SKM-1 (cell line): ENCODE results near the gene ASCL3.
A peak's percentile ranks its signal among the peaks of the same experiment; 100 is the strongest.
"Not testable (repeated sequence)": the region's sequence is repeated elsewhere in the genome, so short reads cannot be mapped to it uniquely, and the experiment has no call there.

Experiments
- DNase-seq: peaks from one replicate; lab custom pipeline; 2025; ENCODE audit not compliant: unreplicated experiment; lab: John Stamatoyannopoulos, UW

ASCL3 gene

DNA sequence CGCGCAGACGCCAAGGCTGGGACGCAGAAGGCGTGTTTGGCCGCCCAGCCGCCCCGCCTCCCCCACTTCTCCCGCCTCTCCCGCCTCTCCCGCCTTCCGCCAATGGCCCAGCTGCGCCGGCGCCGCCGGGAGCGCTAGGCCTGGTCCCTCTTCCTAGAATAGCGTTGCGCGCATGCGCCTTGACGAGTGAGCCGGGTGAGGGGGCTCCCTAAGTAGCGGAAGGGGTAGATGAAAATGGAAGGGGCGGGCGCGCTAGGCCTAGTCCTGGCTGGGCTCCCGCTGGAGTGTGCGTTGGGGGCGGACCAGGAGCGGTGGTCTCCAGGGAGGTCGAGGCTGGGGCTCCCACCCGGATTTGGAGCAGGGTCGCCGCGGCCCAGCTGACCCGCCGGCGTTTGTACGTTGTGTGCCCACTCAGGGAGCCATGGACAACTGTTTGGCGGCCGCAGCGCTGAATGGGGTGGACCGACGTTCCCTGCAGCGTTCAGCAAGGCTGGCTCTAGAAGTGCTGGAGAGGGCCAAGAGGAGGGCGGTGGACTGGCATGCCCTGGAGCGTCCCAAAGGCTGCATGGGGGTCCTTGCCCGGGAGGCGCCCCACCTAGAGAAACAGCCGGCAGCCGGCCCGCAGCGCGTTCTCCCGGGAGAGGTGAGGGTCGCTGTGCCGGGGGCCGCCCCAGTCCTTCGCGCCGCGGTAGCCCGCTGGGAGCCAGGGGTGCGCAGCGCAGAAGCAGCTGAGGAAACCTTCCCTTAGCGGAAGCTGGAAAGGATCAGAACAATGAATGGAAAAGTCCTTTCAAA, 31.6 kb downstream of the ASCL3 start, which contains the start of gene AKIP1:
Gene AKIP1 (plus strand): TSS at position 161 of the 795 bp plus-strand sequence. CDS start 261 bp downstream, at position 422.
- peak; percentile 71 for DNase-seq

DNA sequence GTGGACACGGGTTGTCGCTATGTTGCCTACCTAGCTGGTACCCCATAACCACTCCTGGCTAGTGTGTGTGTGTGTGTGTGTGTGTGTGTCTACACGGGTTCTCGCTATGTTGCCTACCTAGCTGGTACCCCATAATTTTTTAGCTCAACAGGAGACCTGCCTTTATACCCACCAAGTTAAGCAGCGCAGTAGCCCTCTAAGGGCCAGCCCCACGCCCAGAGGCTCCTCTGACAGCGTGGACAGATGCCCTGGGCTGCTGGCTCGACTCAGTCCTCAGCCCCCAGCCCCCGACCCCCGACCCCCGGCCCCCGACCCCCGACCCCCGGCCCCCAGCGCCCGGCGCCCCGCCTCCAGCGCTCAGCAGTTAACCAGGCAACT, 32.2 kb downstream of the ASCL3 start:
- no peak for DNase-seq

DNA sequence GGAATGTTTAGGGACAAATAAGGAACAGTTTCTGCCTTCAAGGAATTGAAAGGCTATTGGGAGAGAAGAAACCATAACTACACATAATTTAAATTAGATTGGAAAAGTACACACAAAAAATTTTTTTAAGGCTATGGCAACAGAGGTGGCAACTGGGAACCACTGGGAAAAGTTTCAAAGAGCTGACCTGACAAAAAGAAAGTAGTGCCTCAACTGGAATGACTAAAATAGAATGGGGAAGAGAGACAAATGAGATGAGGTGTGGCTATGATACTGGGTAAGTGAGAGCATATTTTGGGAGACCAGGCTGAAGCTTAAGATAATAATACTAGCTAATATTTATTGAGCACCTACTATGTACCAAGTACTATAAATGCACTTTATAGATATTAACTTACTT, 34.7 kb downstream of the ASCL3 start:
- no peak for DNase-seq

DNA sequence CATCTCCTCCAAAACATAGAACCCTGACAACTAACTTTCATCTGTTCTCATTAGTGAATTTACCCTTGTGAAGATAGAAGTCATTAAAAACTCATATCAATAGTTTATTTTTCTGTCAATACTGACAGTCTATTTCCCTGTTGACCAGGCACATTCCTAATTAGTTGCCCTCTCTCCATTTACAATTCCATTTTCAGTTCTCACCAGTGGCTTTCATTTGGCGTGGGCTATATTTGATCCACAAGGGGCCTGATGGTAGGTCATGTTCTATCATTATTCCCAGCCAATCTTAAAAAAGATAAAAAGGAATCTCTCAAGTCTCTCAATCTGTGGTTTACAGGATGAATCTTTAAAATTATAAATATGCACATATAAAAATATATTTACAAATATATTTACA, 35.7 kb downstream of the ASCL3 start:
- no peak for DNase-seq

DNA sequence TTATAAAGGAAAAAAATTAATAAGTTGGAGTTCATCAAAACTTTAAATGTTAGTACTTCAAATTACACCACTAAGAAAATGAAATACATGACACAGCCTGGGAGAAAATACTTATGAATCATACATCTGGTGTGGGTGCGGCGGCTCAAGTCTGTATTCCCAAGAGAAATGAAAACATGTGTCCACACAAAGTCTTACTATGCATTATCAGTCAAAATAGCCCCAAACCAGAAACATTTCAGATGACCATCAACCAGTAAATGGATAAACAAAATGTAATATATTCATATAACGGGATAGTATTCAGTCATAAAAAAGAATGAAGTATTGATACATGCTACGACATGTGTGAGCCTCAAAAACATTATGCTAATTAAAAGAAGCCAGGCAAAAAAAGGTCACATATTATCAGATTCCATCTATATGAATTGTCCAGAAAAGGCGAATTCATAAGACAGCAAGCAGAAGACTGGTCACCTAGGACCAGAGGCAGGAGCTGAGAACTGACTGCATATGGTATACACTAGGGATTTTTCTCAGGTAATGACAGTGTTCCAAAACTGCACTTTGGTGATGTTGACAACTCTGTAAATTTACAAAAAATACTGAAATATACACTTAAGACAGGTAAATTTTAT, 37.2 kb downstream of the ASCL3 start:
- DNase-seq = no peak

DNA sequence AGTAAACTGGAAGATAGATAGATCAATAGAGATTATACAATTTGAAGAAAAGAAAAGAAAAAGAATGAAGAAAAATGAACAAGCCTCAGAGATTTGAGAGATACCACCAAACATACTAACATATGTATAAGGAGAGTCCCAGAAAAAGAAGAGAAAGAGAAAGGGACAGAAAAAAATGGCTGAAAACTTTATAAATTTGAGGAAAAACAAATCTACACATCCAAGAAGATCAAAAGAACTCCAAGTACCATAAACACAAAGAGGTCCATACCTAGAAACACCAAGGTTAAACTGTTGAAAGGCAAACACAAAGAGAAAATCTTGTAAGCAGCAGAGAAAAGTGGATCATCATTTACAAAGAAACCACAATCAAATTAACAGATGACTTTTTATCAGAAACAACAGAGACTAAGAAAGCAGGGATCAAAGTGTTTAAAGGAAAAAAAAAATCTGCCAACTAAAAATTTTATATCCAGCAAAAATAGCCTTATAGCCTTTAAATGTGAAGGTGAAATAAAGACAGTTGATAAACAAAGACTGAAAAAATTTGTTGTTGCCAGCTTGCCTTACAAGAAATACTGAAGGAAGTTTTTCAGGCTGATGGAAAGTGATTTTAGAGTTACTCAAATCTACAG, 43.6 kb downstream of the ASCL3 start:
- no peak for DNase-seq

DNA sequence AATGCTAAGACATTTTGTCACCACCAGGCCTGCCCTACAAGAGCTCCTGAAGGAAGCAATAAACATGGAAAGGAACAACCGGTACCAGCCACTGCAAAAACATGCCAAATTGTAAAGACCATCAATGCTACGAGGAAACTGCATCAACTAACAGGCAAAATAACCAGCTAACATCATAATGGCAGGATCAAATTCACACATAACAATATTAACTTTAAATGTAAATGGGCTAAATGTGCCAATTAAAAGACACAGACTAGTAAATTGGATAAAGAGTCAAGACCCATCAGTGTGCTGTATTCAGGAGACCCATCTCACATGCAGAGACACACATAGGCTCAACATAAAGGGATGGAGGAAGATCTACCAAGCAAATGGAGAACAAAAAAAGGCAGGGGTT, 51.6 kb downstream of the ASCL3 start:
- not testable (repeated sequence) for DNase-seq
